Measurements from ENCODE around the gene TREM1. TPM values are rescaled to one million over a fixed set of nuclear protein-coding genes. Genes with fewer than 3 reads are reported as not detected.

Gene TREM1
- total RNA-seq, 4 donors from 2014 or later = 1.1 to 9.3 (median 1.2) TPM

DNA sequence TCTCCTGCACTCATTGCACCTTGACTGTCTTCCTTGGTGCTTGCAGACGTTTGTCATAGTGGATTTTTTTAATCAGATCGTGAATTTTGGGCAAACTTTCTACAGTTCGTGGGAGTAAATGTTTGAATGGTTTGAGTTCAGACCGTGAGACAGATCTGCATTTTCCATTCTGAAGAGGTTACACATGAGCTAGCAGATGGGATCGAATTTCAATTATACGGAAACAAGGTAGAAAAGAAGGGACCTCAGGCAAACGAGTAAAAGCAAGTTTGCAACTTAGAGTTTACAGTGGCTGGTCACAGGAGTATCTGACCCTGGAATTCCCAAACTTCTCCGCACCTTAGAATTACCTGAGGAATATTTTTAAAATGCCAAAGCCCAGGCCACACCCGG lies 31.8 kb upstream of the TREM1 start:
- Histone ChIP-seq H3K27me3 (peaks cover 0 to 38% (median 7%) of the 10 kb centered on the region in 4 donors), H3K4me1 (peaks cover 5 to 10% (median 9%) of the 10 kb centered on the region in 4 donors), H3K27ac (replicated peaks in 1 of 4) (no peak overlapping the region), H3K36me3 (no peaks in the 10 kb centered on the region), H3K9me3 (no peaks in the 10 kb centered on the region), H3K4me3 (peak overlapping the region; percentile 25 to 52 (median 32))
- TF ChIP-seq POLR2AphosphoS5 (IDR thresholded peaks at IDR 0.05) = no peak
- TF ChIP-seq CTCF (IDR thresholded peaks at IDR 0.05) = no peak
- TF ChIP-seq EP300 (IDR thresholded peaks at IDR 0.05) = no peak
- TF ChIP-seq POLR2A (IDR thresholded peaks at IDR 0.05; ENCODE audit: low read depth) = no peak
- DNase-seq (ENCODE audit: extremely low spot score) = no peak
- intact Hi-C loops (cut with DNase I) = no loop called here
- WGBS = 47% methylated on average over 8 of the region's 9 CpGs

GRCh38 chr6:41315943-41316620 lies 29.6 kb upstream of the TREM1 start:
- peaks cover 5 to 10% (median 9%) of the 10 kb centered on the region in 4 donors for H3K4me1 ChIP-seq
- no peaks in the 10 kb centered on the region for H3K9me3 ChIP-seq
- DNase-seq (ENCODE audit: extremely low spot score) = no peak
- TF ChIP-seq POLR2A (IDR thresholded peaks at IDR 0.05; ENCODE audit: low read depth) (no peak), EP300 (IDR thresholded peaks at IDR 0.05) (no peak), POLR2AphosphoS5 (IDR thresholded peaks at IDR 0.05) (no peak), CTCF (IDR thresholded peaks at IDR 0.05) (no peak)
- H3K27me3 ChIP-seq = peaks cover 0 to 56% (median 10%) of the 10 kb centered on the region in 4 donors
- intact Hi-C loops (cut with DNase I) = no loop called here
- H3K36me3 ChIP-seq = no peaks in the 10 kb centered on the region
- 89% methylated on average over 1 of the region's 1 CpG for WGBS
- H3K4me3 ChIP-seq = no peak overlapping the region
- no peak overlapping the region for H3K27ac ChIP-seq (replicated peaks in 1 of 4)

GRCh38 chr6:41315203-41315602 lies 28.7 kb upstream of the TREM1 start:
- Histone ChIP-seq H3K27me3 (peaks cover 0 to 59% (median 10%) of the 10 kb centered on the region in 4 donors), H3K9me3 (no peaks in the 10 kb centered on the region), H3K27ac (replicated peaks in 1 of 4) (no peak overlapping the region), H3K4me3 (no peak overlapping the region), H3K36me3 (no peaks in the 10 kb centered on the region), H3K4me1 (peaks cover 5 to 10% (median 9%) of the 10 kb centered on the region in 4 donors)
- WGBS = 67% methylated on average over 2 of the region's 2 CpGs
- intact Hi-C loops (cut with DNase I) = no loop called here
- DNase-seq (ENCODE audit: extremely low spot score) = no peak
- no peak for TF ChIP-seq CTCF (IDR thresholded peaks at IDR 0.05)
- TF ChIP-seq POLR2AphosphoS5 (IDR thresholded peaks at IDR 0.05) = no peak
- no peak for TF ChIP-seq EP300 (IDR thresholded peaks at IDR 0.05)
- no peak for TF ChIP-seq POLR2A (IDR thresholded peaks at IDR 0.05; ENCODE audit: low read depth)

- H3K27ac ChIP-seq (replicated peaks in 1 of 4) = no peak overlapping the region
- H3K27me3 ChIP-seq = peaks cover 0 to 34% (median 0%) of the 10 kb centered on the region in 4 donors
- intact Hi-C loops (cut with DNase I) = no loop called here
- TF ChIP-seq CTCF (IDR thresholded peaks at IDR 0.05) = peak; percentile 47 to 61 (median 51)
- TF ChIP-seq POLR2A (IDR thresholded peaks at IDR 0.05; ENCODE audit: low read depth) = no peak
- no peaks in the 10 kb centered on the region for H3K36me3 ChIP-seq
- no peak overlapping the region for H3K4me3 ChIP-seq
- WGBS = 36% methylated on average over 13 of the region's 13 CpGs
- H3K9me3 ChIP-seq = peaks cover 0 to 3% (median 0%) of the 10 kb centered on the region in 4 donors
- H3K4me1 ChIP-seq = no peaks in the 10 kb centered on the region
- no peak for DNase-seq (ENCODE audit: extremely low spot score)
Observed at GRCh38 chr6:41306187-41306854, 19.8 kb upstream of the TREM1 start.
